ENCODE measurements around the gene BET1.

BET1 gene

GRCh38 chr7:94012746-94013145 lies 8.6 kb upstream of the BET1 start:
- DNase-seq, result no peak

GRCh38 chr7:94011714-94012353 lies 7.7 kb upstream of the BET1 start:
- no peak for DNase-seq

GRCh38 chr7:94008537-94008936 lies 4.4 kb upstream of the BET1 start:
- no peak for DNase-seq

GRCh38 chr7:94005753-94006152 lies 1.6 kb upstream of the BET1 start:
- DNase-seq, result no peak

GRCh38 chr7:94003446-94004023 lies 620 bp downstream of the BET1 start:
- peak in 2 of 56 donors; percentile 24 to 38 for DNase-seq

GRCh38 chr7:94001396-94001795 lies 2.8 kb downstream of the BET1 start:
- DNase-seq, result no peak

GRCh38 chr7:93997868-93998267 lies 6.3 kb downstream of the BET1 start:
- DNase-seq, result no peak

GRCh38 chr7:93992421-93993110 lies 11.6 kb downstream of the BET1 start:
- DNase-seq, result no peak

- DNase-seq, result no peak
These were observed 16.9 kb downstream of the BET1 start for GRCh38 chr7:93987297-93987696.

- no peak for DNase-seq
These were observed 19.1 kb downstream of the BET1 start for GRCh38 chr7:93985101-93985500.

- no peak for DNase-seq
These were observed 20.1 kb downstream of the BET1 start for GRCh38 chr7:93984024-93984423.

GRCh38 chr7:93981480-93981874 lies 22.7 kb downstream of the BET1 start:
- DNase-seq, result no peak

- no peak for DNase-seq
These were observed 23.2 kb downstream of the BET1 start for GRCh38 chr7:93980744-93981479.

GRCh38 chr7:93977211-93977950 lies 26.8 kb downstream of the BET1 start:
- no peak for DNase-seq

- DNase-seq, result no peak
These were observed 31.0 kb downstream of the BET1 start for GRCh38 chr7:93973134-93973533.

- DNase-seq, result no peak
These were observed 32.0 kb downstream of the BET1 start for GRCh38 chr7:93972029-93972725.

GRCh38 chr7:93968911-93969620 lies 35.1 kb downstream of the BET1 start:
- no peak for DNase-seq

GRCh38 chr7:93964813-93965212 lies 39.3 kb downstream of the BET1 start:
- DNase-seq, result no peak

GRCh38 chr7:93964262-93964661 lies 39.9 kb downstream of the BET1 start:
- DNase-seq, result no peak

- no peak for DNase-seq
These were observed 43.2 kb downstream of the BET1 start for GRCh38 chr7:93960986-93961385.

Measured in amygdala (tissue), 56 donors.